ENCODE results near the gene SORCS2.
"Not testable (repeated sequence)": the region's sequence is repeated elsewhere in the genome, so short reads cannot be mapped to it uniquely, and the experiment has no call there.

The SORCS2 gene

GRCh38 chr4:7158991-7159390, 33.3 kb upstream of the SORCS2 start:
- FAIRE-seq: no peak
- no peak for DNase-seq (ENCODE audit: extremely low spot score, insufficient read length, low read depth)

- DNase-seq (ENCODE audit: extremely low spot score, insufficient read length, low read depth) (no peak), FAIRE-seq (no peak)
Measured at GRCh38 chr4:7159923-7160322, 32.4 kb upstream of the SORCS2 start.

GRCh38 chr4:7160439-7160838, 31.9 kb upstream of the SORCS2 start:
- DNase-seq (ENCODE audit: extremely low spot score, insufficient read length, low read depth) (no peak), FAIRE-seq (no peak)

- FAIRE-seq (no peak), DNase-seq (ENCODE audit: extremely low spot score, insufficient read length, low read depth) (no peak)
Measured at GRCh38 chr4:7160951-7161440, 31.3 kb upstream of the SORCS2 start.

- FAIRE-seq (no peak), DNase-seq (ENCODE audit: extremely low spot score, insufficient read length, low read depth) (no peak)
Measured at GRCh38 chr4:7161721-7162214, 30.6 kb upstream of the SORCS2 start.

- FAIRE-seq; DNase-seq (ENCODE audit: extremely low spot score, insufficient read length, low read depth): not testable (repeated sequence)
Measured at GRCh38 chr4:7165056-7165873, 27.1 kb upstream of the SORCS2 start.

- DNase-seq (ENCODE audit: extremely low spot score, insufficient read length, low read depth) (no peak), FAIRE-seq (no peak)
Measured at GRCh38 chr4:7165874-7166201, 26.5 kb upstream of the SORCS2 start.

GRCh38 chr4:7166237-7166636, 26.1 kb upstream of the SORCS2 start:
- FAIRE-seq (no peak), DNase-seq (ENCODE audit: extremely low spot score, insufficient read length, low read depth) (no peak)

- DNase-seq (ENCODE audit: extremely low spot score, insufficient read length, low read depth): no peak
- no peak for FAIRE-seq
Measured at GRCh38 chr4:7166981-7167700, 25.2 kb upstream of the SORCS2 start.

- no peak for DNase-seq (ENCODE audit: extremely low spot score, insufficient read length, low read depth)
- no peak for FAIRE-seq
Measured at GRCh38 chr4:7167706-7168105, 24.6 kb upstream of the SORCS2 start.

- FAIRE-seq (no peak), DNase-seq (ENCODE audit: extremely low spot score, insufficient read length, low read depth) (no peak)
Measured at GRCh38 chr4:7168106-7168505, 24.2 kb upstream of the SORCS2 start.

GRCh38 chr4:7169134-7169533, 23.2 kb upstream of the SORCS2 start:
- DNase-seq (ENCODE audit: extremely low spot score, insufficient read length, low read depth) (no peak), FAIRE-seq (no peak)

GRCh38 chr4:7170012-7170411, 22.3 kb upstream of the SORCS2 start:
- DNase-seq (ENCODE audit: extremely low spot score, insufficient read length, low read depth) (no peak), FAIRE-seq (no peak)

GRCh38 chr4:7171191-7171900, 21.0 kb upstream of the SORCS2 start:
- FAIRE-seq: no peak
- DNase-seq (ENCODE audit: extremely low spot score, insufficient read length, low read depth): no peak

- DNase-seq (ENCODE audit: extremely low spot score, insufficient read length, low read depth) (no peak), FAIRE-seq (no peak)
Measured at GRCh38 chr4:7172508-7172907, 19.8 kb upstream of the SORCS2 start.

- no peak for FAIRE-seq
- no peak for DNase-seq (ENCODE audit: extremely low spot score, insufficient read length, low read depth)
Measured at GRCh38 chr4:7172946-7173345, 19.4 kb upstream of the SORCS2 start.

- FAIRE-seq (no peak), DNase-seq (ENCODE audit: extremely low spot score, insufficient read length, low read depth) (no peak)
Measured at GRCh38 chr4:7173841-7174449, 18.4 kb upstream of the SORCS2 start.

GRCh38 chr4:7179158-7179557, 13.2 kb upstream of the SORCS2 start:
- DNase-seq (ENCODE audit: extremely low spot score, insufficient read length, low read depth): no peak
- no peak for FAIRE-seq

GRCh38 chr4:7180938-7181337, 11.4 kb upstream of the SORCS2 start:
- no peak for FAIRE-seq
- no peak for DNase-seq (ENCODE audit: extremely low spot score, insufficient read length, low read depth)

- FAIRE-seq: no peak
- no peak for DNase-seq (ENCODE audit: extremely low spot score, insufficient read length, low read depth)
Measured at GRCh38 chr4:7182616-7183015, 9.7 kb upstream of the SORCS2 start.
